Measurements from ENCODE around the gene PLAAT3.
"Not testable (repeated sequence)": the region's sequence is repeated elsewhere in the genome, so short reads cannot be mapped to it uniquely, and the experiment has no call there.

The PLAAT3 gene

GRCh38 chr11:63536669-63537292 is 77.5 kb downstream of the PLAAT3 start, which contains the start of gene PLAAT4:
PLAAT4 (plus strand) TSS chr11:63536808; CDS start chr11:63536869, 61 bp downstream.
- Histone ChIP-seq H3K4me3 (ENCODE audit: low read depth, low read length) (no peak within 1 kb of the TSS; the same call in 1 of the 2 replicates), H3K36me3 (no peaks in the 10 kb centered on the region), H3K4me1 (no peaks in the 10 kb centered on the region), H3K27me3 (no peaks in the 10 kb centered on the region), H3K9me3 (no peaks in the 10 kb centered on the region)
- no peak for DNase-seq
- no peak for TF ChIP-seq CTCF (IDR thresholded peaks at IDR 0.05; ENCODE audit: low read depth, low read length)

GRCh38 chr11:63535734-63536133 is 78.5 kb downstream of the PLAAT3 start:
- TF ChIP-seq CTCF (IDR thresholded peaks at IDR 0.05; ENCODE audit: low read depth, low read length), result no peak
- Histone ChIP-seq H3K9me3 (no peaks in the 10 kb centered on the region), H3K4me3 (ENCODE audit: low read depth, low read length) (no peak overlapping the region), H3K36me3 (no peaks in the 10 kb centered on the region), H3K4me1 (no peaks in the 10 kb centered on the region), H3K27me3 (no peaks in the 10 kb centered on the region)
- no peak for DNase-seq

DNA sequence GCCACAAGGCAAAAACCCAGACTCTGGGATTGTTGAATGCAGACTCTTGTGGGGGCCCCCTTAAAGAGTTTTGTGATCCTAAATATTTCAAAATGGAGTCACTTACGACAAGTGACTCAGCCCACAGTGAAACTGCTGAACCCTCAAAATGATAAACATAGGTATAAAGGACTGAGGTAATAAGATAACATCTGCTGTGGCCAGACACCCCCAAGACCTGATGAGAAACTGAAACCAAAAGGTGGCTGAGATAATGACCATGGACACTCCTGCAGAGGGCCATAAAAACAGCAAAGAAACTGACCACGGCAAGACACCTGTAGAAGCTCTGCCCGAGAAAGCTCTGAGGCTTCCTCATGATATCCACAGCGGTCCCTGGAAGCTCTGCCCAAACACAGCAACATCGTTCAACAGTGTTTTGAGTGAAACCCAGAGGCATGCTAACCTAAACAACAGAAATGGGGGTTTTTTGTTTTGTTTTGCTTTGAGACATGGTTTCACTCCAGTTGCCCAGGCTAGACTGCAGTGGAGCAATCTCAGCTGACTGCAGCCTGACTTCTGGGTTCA is 79.3 kb downstream of the PLAAT3 start:
- no peak for TF ChIP-seq CTCF (IDR thresholded peaks at IDR 0.05; ENCODE audit: low read depth, low read length)
- Histone ChIP-seq H3K27me3 (no peaks in the 10 kb centered on the region), H3K4me1 (no peaks in the 10 kb centered on the region), H3K4me3 (ENCODE audit: low read depth, low read length) (no peak overlapping the region), H3K9me3 (no peaks in the 10 kb centered on the region), H3K36me3 (no peaks in the 10 kb centered on the region)
- no peak for DNase-seq

GRCh38 chr11:63534076-63534475 is 80.2 kb downstream of the PLAAT3 start:
- H3K4me3 ChIP-seq (ENCODE audit: low read depth, low read length), result no peak overlapping the region
- no peaks in the 10 kb centered on the region for H3K36me3 ChIP-seq
- H3K9me3 ChIP-seq, result no peaks in the 10 kb centered on the region
- no peaks in the 10 kb centered on the region for H3K27me3 ChIP-seq
- no peak for DNase-seq
- no peak for TF ChIP-seq CTCF (IDR thresholded peaks at IDR 0.05; ENCODE audit: low read depth, low read length)
- H3K4me1 ChIP-seq, result no peaks in the 10 kb centered on the region

- TF ChIP-seq CTCF (IDR thresholded peaks at IDR 0.05; ENCODE audit: low read depth, low read length), result no peak
Observed at GRCh38 chr11:63532799-63533475, 81.3 kb downstream of the PLAAT3 start.

GRCh38 chr11:63532117-63532516 is 82.1 kb downstream of the PLAAT3 start:
- Histone ChIP-seq H3K4me3 (ENCODE audit: low read depth, low read length) (no peak overlapping the region), H3K9me3 (no peaks in the 10 kb centered on the region), H3K27me3 (no peaks in the 10 kb centered on the region), H3K36me3 (no peaks in the 10 kb centered on the region), H3K4me1 (no peaks in the 10 kb centered on the region)
- no peak for DNase-seq
- TF ChIP-seq CTCF (IDR thresholded peaks at IDR 0.05; ENCODE audit: low read depth, low read length), result no peak

More at GRCh38 chr11:63532799-63533475, 81.3 kb downstream of the PLAAT3 start:
- H3K4me3 ChIP-seq (ENCODE audit: low read depth, low read length), result no peak overlapping the region
- no peak for DNase-seq
- H3K36me3 ChIP-seq, result no peaks in the 10 kb centered on the region
- no peaks in the 10 kb centered on the region for H3K27me3 ChIP-seq
- no peaks in the 10 kb centered on the region for H3K4me1 ChIP-seq
- H3K9me3 ChIP-seq, result no peaks in the 10 kb centered on the region

GRCh38 chr11:63531074-63531792 is 83.0 kb downstream of the PLAAT3 start:
- not testable (repeated sequence) for H3K4me3 ChIP-seq (ENCODE audit: low read depth, low read length); DNase-seq; H3K4me1 ChIP-seq; H3K36me3 ChIP-seq; H3K9me3 ChIP-seq; H3K27me3 ChIP-seq
